ENCODE measurements around the gene IFITM10. TPM values are rescaled to one million over a fixed set of nuclear protein-coding genes. Genes with fewer than 3 reads are reported as not detected.

The IFITM10 gene
- total and polyA plus RNA-seq, 4 donors, result 3.4 to 15.8 (median 8.6) TPM

- no peak for DNase-seq (ENCODE audit: low read depth in 4 of 6, low spot score in 6 of 6)
- no peaks in the 10 kb centered on the region for H3K27me3 ChIP-seq (ENCODE audit: control insufficient read depth, insufficient read depth, low read length)
- no peak overlapping the region for H3K27ac ChIP-seq (ENCODE audit: low read depth, low read length)
- H3K9me3 ChIP-seq (ENCODE audit: control insufficient read depth, insufficient read depth, low read length), result peaks cover 3% of the 10 kb centered on the region
- 87% methylated on average over 5 of the region's 8 CpGs for WGBS (ENCODE audit: insufficient coverage)
- H3K36me3 ChIP-seq (ENCODE audit: control insufficient read depth, insufficient read depth, low read length), result peaks cover 4% of the 10 kb centered on the region
- H3K4me1 ChIP-seq (ENCODE audit: control insufficient read depth, insufficient read depth, low read length), result peaks cover 16% of the 10 kb centered on the region
- H3K4me3 ChIP-seq (ENCODE audit: low read depth, low read length), result no peak overlapping the region
Observed at GRCh38 chr11:1740786-1741530, 9.4 kb downstream of the IFITM10 start.

- Histone ChIP-seq H3K27ac (ENCODE audit: low read depth, low read length) (no peak overlapping the region), H3K36me3 (ENCODE audit: control insufficient read depth, insufficient read depth, low read length) (no peaks in the 10 kb centered on the region), H3K9me3 (ENCODE audit: control insufficient read depth, insufficient read depth, low read length) (peaks cover 3% of the 10 kb centered on the region), H3K4me1 (ENCODE audit: control insufficient read depth, insufficient read depth, low read length) (peaks cover 12% of the 10 kb centered on the region), H3K4me3 (ENCODE audit: low read depth, low read length) (no peak overlapping the region), H3K27me3 (ENCODE audit: control insufficient read depth, insufficient read depth, low read length) (no peaks in the 10 kb centered on the region)
- DNase-seq (ENCODE audit: low read depth in 4 of 6, low spot score in 6 of 6), result no peak
- WGBS (ENCODE audit: insufficient coverage), result 78% methylated on average over 8 of the region's 8 CpGs
Observed at GRCh38 chr11:1739576-1739975, 10.8 kb downstream of the IFITM10 start.

GRCh38 chr11:1738380-1738779, 12.0 kb downstream of the IFITM10 start:
- Histone ChIP-seq H3K36me3 (ENCODE audit: control insufficient read depth, insufficient read depth, low read length) (no peaks in the 10 kb centered on the region), H3K27me3 (ENCODE audit: control insufficient read depth, insufficient read depth, low read length) (no peaks in the 10 kb centered on the region), H3K4me3 (ENCODE audit: low read depth, low read length) (no peak overlapping the region), H3K9me3 (ENCODE audit: control insufficient read depth, insufficient read depth, low read length) (peaks cover 3% of the 10 kb centered on the region), H3K4me1 (ENCODE audit: control insufficient read depth, insufficient read depth, low read length) (peaks cover 8% of the 10 kb centered on the region), H3K27ac (ENCODE audit: low read depth, low read length) (no peak overlapping the region)
- 94% methylated on average over 10 of the region's 10 CpGs for WGBS (ENCODE audit: insufficient coverage)
- DNase-seq (ENCODE audit: low read depth in 4 of 6, low spot score in 6 of 6), result no peak

GRCh38 chr11:1737080-1737757, 13.2 kb downstream of the IFITM10 start:
- H3K4me1 ChIP-seq (ENCODE audit: control insufficient read depth, insufficient read depth, low read length), result peaks cover 8% of the 10 kb centered on the region
- WGBS (ENCODE audit: insufficient coverage), result 92% methylated on average over 2 of the region's 6 CpGs
- DNase-seq (ENCODE audit: low read depth in 4 of 6, low spot score in 6 of 6), result no peak
- H3K27me3 ChIP-seq (ENCODE audit: control insufficient read depth, insufficient read depth, low read length), result no peaks in the 10 kb centered on the region
- no peaks in the 10 kb centered on the region for H3K36me3 ChIP-seq (ENCODE audit: control insufficient read depth, insufficient read depth, low read length)
- no peak overlapping the region for H3K4me3 ChIP-seq (ENCODE audit: low read depth, low read length)
- H3K9me3 ChIP-seq (ENCODE audit: control insufficient read depth, insufficient read depth, low read length), result peaks cover 3% of the 10 kb centered on the region
- H3K27ac ChIP-seq (ENCODE audit: low read depth, low read length), result no peak overlapping the region

GRCh38 chr11:1736447-1736992, 13.9 kb downstream of the IFITM10 start:
- Histone ChIP-seq H3K27ac (ENCODE audit: low read depth, low read length) (no peak overlapping the region), H3K4me1 (ENCODE audit: control insufficient read depth, insufficient read depth, low read length) (peaks cover 8% of the 10 kb centered on the region), H3K27me3 (ENCODE audit: control insufficient read depth, insufficient read depth, low read length) (no peaks in the 10 kb centered on the region), H3K36me3 (ENCODE audit: control insufficient read depth, insufficient read depth, low read length) (no peaks in the 10 kb centered on the region), H3K9me3 (ENCODE audit: control insufficient read depth, insufficient read depth, low read length) (peaks cover 3% of the 10 kb centered on the region), H3K4me3 (ENCODE audit: low read depth, low read length) (no peak overlapping the region)
- WGBS (ENCODE audit: insufficient coverage), result 58% methylated on average over 3 of the region's 3 CpGs
- no peak for DNase-seq (ENCODE audit: low read depth in 4 of 6, low spot score in 6 of 6)

GRCh38 chr11:1735271-1735670, 15.1 kb downstream of the IFITM10 start:
- H3K36me3 ChIP-seq (ENCODE audit: control insufficient read depth, insufficient read depth, low read length), result no peaks in the 10 kb centered on the region
- no peak overlapping the region for H3K4me3 ChIP-seq (ENCODE audit: low read depth, low read length)
- peaks cover 3% of the 10 kb centered on the region for H3K9me3 ChIP-seq (ENCODE audit: control insufficient read depth, insufficient read depth, low read length)
- DNase-seq (ENCODE audit: low read depth in 4 of 6, low spot score in 6 of 6), result no peak
- peaks cover 13% of the 10 kb centered on the region for H3K4me1 ChIP-seq (ENCODE audit: control insufficient read depth, insufficient read depth, low read length)
- H3K27ac ChIP-seq (ENCODE audit: low read depth, low read length), result no peak overlapping the region
- 78% methylated on average over 12 of the region's 16 CpGs for WGBS (ENCODE audit: insufficient coverage)
- H3K27me3 ChIP-seq (ENCODE audit: control insufficient read depth, insufficient read depth, low read length), result no peaks in the 10 kb centered on the region

GRCh38 chr11:1734641-1735081, 15.7 kb downstream of the IFITM10 start:
- WGBS (ENCODE audit: insufficient coverage), result 56% methylated on average over 10 of the region's 10 CpGs
- no peaks in the 10 kb centered on the region for H3K27me3 ChIP-seq (ENCODE audit: control insufficient read depth, insufficient read depth, low read length)

GRCh38 chr11:1733716-1734640, 16.4 kb downstream of the IFITM10 start:
- DNase-seq (ENCODE audit: low read depth in 4 of 6, low spot score in 6 of 6), result no peak
- Histone ChIP-seq H3K4me1 (ENCODE audit: control insufficient read depth, insufficient read depth, low read length) (peaks cover 16% of the 10 kb centered on the region), H3K36me3 (ENCODE audit: control insufficient read depth, insufficient read depth, low read length) (no peaks in the 10 kb centered on the region), H3K4me3 (ENCODE audit: low read depth, low read length) (no peak overlapping the region), H3K27ac (ENCODE audit: low read depth, low read length) (no peak overlapping the region), H3K9me3 (ENCODE audit: control insufficient read depth, insufficient read depth, low read length) (peaks cover 3% of the 10 kb centered on the region), H3K27me3 (ENCODE audit: control insufficient read depth, insufficient read depth, low read length) (no peaks in the 10 kb centered on the region)
- 80% methylated on average over 25 of the region's 28 CpGs for WGBS (ENCODE audit: insufficient coverage)

More at GRCh38 chr11:1734641-1735081, 15.7 kb downstream of the IFITM10 start:
- Histone ChIP-seq H3K9me3 (ENCODE audit: control insufficient read depth, insufficient read depth, low read length) (peaks cover 3% of the 10 kb centered on the region), H3K36me3 (ENCODE audit: control insufficient read depth, insufficient read depth, low read length) (no peaks in the 10 kb centered on the region), H3K4me1 (ENCODE audit: control insufficient read depth, insufficient read depth, low read length) (peaks cover 16% of the 10 kb centered on the region), H3K4me3 (ENCODE audit: low read depth, low read length) (no peak overlapping the region), H3K27ac (ENCODE audit: low read depth, low read length) (no peak overlapping the region)
- DNase-seq (ENCODE audit: low read depth in 4 of 6, low spot score in 6 of 6), result no peak

- H3K27me3 ChIP-seq (ENCODE audit: control insufficient read depth, insufficient read depth, low read length), result peaks cover 1% of the 10 kb centered on the region
- no peak for DNase-seq (ENCODE audit: low read depth in 4 of 6, low spot score in 6 of 6)
- H3K36me3 ChIP-seq (ENCODE audit: control insufficient read depth, insufficient read depth, low read length), result no peaks in the 10 kb centered on the region
- peaks cover 3% of the 10 kb centered on the region for H3K9me3 ChIP-seq (ENCODE audit: control insufficient read depth, insufficient read depth, low read length)
- H3K4me3 ChIP-seq (ENCODE audit: low read depth, low read length), result no peak overlapping the region
- no peak overlapping the region for H3K27ac ChIP-seq (ENCODE audit: low read depth, low read length)
- peaks cover 18% of the 10 kb centered on the region for H3K4me1 ChIP-seq (ENCODE audit: control insufficient read depth, insufficient read depth, low read length)
- WGBS (ENCODE audit: insufficient coverage), result 78% methylated on average over 14 of the region's 14 CpGs
Observed at GRCh38 chr11:1733009-1733715, 17.2 kb downstream of the IFITM10 start.
